SW 1271 (cell line): ENCODE measurements around the gene KLF4.
"Not testable (repeated sequence)": the region's sequence is repeated elsewhere in the genome, so short reads cannot be mapped to it uniquely, and the experiment has no call there.

Experiments
- DNase-seq, 2 experiments: peaks; one replicate each; lab custom pipeline; 2025; lab: John Stamatoyannopoulos, UW

KLF4 gene

DNA sequence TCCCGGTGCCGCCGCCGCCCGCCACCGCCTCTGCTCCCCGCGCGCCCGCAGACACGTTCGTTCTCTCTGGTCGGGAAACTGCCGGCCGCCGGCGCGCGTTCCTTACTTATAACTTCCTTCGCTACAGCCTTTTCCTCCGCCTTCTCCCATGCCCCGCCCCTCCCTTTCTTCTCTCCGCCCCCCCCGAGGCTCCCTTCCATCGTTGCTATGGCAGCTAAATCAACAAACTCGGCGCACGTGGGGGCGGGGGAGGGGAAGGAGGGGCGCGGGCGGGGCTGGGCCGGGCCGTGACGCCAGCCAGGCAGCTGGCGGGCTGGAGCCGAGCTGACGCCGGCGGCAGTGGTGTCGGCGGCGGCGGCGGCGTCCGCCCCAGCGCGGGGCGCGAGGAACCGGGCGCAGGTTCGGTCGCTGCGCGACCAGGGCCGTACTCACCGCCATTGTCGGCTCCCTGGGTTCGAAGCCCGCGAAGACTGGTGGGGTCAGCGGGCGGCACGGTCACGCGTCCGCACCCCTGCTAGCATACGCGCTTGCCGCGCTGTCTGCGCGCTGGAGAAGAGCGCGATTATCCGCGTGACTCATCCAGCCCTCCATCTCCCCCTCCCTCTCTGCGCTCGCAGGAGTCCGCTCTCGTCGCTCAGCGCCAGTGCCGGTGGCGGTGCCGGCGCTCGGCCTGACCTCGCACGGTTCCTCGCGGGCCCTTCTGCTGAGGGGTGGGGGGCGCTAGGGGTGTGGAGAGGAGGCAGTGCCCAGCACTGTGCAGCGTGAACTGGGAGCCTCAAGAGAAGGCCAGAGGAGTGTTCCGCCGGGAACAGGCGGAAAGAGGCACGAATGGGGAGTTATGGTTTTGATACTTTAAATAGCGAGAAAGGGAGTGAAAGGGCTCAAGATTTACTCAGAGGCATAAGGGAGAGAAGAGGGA, at the start of gene KLF4:
KLF4 (minus strand) TSS at position 83 of the 919 bp plus-strand sequence. CDS start 597 bp downstream, outside the sequence.
- DNase-seq, result peak; percentile 79 to 88

GRCh38 chr9:107536462-107536861, 46.9 kb upstream of the KLF4 start:
- no peak for DNase-seq

GRCh38 chr9:107534510-107535078, 45.0 kb upstream of the KLF4 start:
- DNase-seq, result no peak

- no peak for DNase-seq
These were observed 41.1 kb upstream of the KLF4 start for GRCh38 chr9:107530679-107531078.

DNA sequence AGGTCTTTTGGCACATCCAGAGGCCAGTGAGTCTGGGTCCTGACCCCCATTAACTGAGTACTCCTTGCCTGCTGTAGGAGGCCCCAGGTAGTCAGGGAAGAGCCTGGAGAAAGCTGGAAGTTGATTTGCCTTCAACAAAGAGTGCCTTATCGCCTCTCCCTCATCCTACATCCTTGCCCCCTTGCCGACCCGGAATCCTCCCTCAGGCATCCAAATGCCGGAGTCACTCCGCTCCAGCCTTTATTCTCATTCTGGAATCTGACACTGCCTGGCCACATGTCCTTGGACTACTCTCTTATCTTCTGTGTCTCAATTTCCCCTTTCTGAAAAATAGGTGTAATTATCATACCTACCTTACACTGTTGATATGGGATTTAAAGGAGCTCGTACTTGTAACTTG, 39.1 kb upstream of the KLF4 start:
- no peak for DNase-seq

DNA sequence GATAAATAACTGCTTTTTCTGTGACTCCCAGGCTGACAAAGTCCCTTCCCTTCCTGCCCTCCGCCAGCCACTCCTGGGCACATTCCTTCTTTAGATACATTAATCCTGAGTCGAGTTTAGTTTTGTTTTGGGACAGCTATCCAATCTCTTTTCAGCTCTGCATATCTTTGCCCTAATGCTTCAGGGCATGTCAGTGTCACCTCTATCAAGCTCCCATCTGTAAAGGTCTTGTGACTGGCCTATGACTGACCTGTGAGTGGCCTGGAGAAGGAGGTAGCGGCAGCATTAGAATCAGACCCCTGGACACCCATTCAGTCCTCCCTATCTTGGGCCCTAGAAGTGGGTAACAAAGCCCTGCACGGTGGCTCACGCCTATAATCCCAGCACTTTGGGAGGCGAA, 34.0 kb upstream of the KLF4 start:
- no peak for DNase-seq

DNA sequence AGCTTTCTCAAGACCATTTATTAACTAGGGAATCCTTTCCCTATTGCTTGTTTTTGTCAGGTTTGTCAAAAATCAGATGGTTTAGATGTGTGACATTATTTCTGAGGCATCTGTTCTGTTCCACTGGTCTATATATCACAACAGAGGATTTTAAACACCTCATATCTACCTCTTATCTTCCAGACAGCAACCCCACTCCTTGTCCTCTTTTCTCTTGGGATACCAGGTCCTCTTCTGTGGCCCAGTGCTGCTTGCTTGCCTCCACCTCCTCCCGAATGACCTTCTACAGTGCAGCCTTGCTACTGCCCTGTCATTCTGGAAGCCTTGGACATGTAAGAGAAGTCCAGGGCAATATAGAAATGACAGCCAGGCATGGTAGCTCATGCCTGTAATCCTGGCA, 30.6 kb upstream of the KLF4 start:
- no peak for DNase-seq

GRCh38 chr9:107518037-107518807, 28.7 kb upstream of the KLF4 start:
- no peak for DNase-seq

GRCh38 chr9:107513464-107514100, 24.0 kb upstream of the KLF4 start:
- DNase-seq, result no peak

GRCh38 chr9:107504585-107505455, 15.3 kb upstream of the KLF4 start:
- DNase-seq, result peak; percentile 35 to 38

GRCh38 chr9:107502464-107502863, 12.9 kb upstream of the KLF4 start:
- no peak for DNase-seq

GRCh38 chr9:107500421-107501200, 11.0 kb upstream of the KLF4 start:
- DNase-seq, result not testable (repeated sequence)

GRCh38 chr9:107496976-107497375, 7.4 kb upstream of the KLF4 start:
- no peak for DNase-seq

GRCh38 chr9:107492381-107492970, 2.9 kb upstream of the KLF4 start:
- DNase-seq, result no peak

DNA sequence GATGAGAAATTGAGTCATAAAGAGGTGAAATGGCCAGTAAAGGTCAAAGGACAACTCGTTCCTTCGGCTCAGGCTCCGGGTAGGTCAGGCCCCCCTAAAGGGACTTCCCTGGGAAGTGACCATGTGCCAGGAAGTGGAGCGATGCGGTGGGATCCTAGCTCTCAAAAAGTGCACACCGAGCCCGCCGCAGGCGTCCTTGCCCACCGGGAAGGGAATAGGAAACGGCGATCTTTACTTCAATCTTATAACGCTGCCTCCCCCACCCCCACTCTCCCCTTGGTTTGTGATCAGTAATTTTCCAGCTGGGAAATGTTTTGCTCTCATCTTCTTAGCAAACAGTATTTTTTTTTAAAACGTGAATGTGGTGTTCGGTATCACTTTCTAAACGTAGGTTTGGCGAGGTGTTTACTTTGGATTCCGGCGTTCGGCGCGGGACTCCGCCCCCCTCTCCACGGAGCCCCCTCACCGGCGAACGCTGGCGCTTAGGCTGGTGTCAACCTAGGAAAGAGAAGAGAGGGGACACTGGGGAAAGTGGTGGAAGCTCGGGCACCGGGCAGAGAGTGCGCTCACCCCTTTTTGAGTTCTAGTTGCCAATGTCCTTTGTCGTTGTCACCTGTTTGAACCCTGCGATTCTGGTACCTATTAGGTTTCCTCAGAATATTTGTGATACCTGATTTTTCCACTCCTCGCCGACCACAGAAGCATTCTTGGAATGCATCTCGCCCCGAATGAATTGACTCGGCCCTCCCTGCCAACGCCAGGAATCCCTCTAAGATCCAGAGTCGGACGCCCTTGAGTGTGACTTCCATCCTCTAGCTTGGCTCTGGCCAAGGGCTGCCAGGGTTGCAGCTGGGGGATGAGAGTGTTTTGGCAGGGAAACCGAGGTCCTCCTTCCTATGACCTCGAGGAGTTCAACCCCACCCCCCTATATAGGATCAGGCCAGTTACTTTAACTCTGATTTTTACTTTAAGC, 1.8 kb upstream of the KLF4 start:
- DNase-seq, result no peak

- not testable (repeated sequence) for DNase-seq
These were observed 1.0 kb upstream of the KLF4 start for GRCh38 chr9:107490606-107490970.

DNA sequence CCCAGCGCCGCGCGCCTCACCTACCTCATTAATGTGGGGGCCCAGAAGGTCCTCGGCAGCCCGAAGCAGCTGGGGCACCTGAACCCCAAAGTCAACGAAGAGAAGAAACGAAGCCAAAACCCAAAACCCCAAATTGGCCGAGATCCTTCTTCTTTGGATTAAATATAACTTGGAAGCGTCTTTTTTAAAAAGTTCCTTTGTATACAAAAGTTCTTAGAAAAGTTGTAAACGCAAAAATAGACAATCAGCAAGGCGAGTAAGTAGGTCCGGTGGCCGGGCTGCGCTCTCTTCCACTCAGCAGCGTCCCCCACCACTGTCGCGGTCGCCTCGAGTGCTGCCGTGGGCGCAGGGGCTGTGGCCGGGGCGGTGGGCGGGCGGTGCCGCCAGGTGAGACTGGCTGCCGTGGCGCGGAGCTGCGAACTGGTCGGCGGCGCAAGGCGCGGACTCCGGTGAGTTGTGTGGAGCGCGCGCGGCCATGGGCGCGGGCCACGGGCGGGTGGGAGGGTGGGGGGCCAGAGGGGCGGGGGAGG, 360 bp downstream of the KLF4 start:
- no peak for DNase-seq

DNA sequence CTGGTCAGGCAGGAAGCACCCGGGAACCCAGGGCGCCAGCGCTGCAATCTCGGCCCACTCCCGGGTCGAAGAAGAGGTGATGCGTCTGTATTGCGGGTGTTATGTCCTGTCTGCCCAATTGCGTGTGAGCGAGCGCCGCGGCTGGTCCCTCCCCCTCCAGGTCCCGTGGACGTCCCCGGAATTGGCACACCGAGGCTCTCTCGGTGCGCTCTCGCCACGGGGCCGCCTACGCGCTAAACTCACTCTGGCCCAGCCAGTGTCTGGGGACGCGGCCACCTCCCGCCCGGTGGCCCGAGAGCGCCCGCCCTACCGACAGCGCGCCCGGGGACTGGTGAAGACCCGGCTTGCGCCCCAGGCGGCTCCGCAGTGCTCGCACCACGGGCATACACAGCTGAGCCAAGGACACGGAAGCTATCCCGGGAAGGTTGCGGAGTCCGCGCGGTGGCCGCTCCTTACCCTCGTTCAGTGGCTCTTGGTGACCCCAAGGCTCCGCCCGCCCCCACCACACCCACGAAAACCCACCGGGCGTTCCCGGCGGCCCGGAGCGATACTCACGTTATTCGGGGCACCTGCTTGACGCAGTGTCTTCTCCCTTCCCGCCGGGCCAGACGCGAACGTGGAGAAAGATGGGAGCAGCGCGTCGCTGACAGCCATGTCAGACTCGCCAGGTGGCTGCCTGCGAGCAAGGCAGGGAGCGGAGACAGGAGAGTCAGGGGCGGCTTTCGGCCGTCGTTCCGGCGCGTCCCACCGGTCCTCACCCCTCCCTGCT, 1.0 kb downstream of the KLF4 start:
- peak in 1 of 2 experiments; percentile 69 for DNase-seq
